WTC11 (cell line): Measurements from ENCODE around the gene NFIA. TPM values are rescaled to one million over a fixed set of nuclear protein-coding genes. Genes with fewer than 3 reads are reported as not detected.

ENCODE experiments used
- ATAC-seq: fragments of 200-7000 bp; cut with Tn5 transposase; 2 replicates; pipeline ENCODE4 v1.10.0; 2021; ENCODE audit warnings: mild to moderate bottlenecking, moderate library complexity
- CTCF ChIA-PET: fragments of 300-600 bp; sonication (Branson Sonifier 250); formaldehyde crosslinking; loops from one replicate; lab custom pipeline; 2021; ENCODE audit warnings: antibody characterized with exemption; lab: Charles Lee
- POLR2A ChIA-PET: fragments of 350-600 bp; sonication (Branson Sonifier 250); formaldehyde crosslinking; loops from one replicate; lab custom pipeline; 2021; ENCODE audit warnings: antibody characterized with exemption; lab: Charles Lee
- DNase-seq: peaks from one replicate; pipeline ENCODE4 v3.0.0; 2021; ENCODE audit warnings: low spot score
- H3K27ac Mint-ChIP-seq: 2 replicates; pipeline ENCODE4 v1.8.0; 2021; ENCODE audit warnings: mixed read lengths
- H3K27me3 Mint-ChIP-seq: 2 replicates; pipeline ENCODE4 v1.8.0; 2021; ENCODE audit warnings: low read depth, mild to moderate bottlenecking, moderate library complexity, mixed read lengths
- H3K36me3 Mint-ChIP-seq: 2 replicates; pipeline ENCODE4 v1.8.0; 2021; ENCODE audit warnings: mixed read lengths
- H3K4me1 Mint-ChIP-seq: 2 replicates; pipeline ENCODE4 v1.8.0; 2022; ENCODE audit warnings: mixed read lengths
- H3K4me3 Mint-ChIP-seq: 2 replicates; pipeline ENCODE4 v1.8.0; 2021; ENCODE audit warnings: mild to moderate bottlenecking, moderate library complexity, mixed read lengths
- H3K9me3 Mint-ChIP-seq: 2 replicates; pipeline ENCODE4 v1.8.0; 2021; ENCODE audit warnings: mixed read lengths
- E2F5 ChIP-seq: sonication (generic); formaldehyde crosslinking; IDR thresholded peaks from 2 replicates; pipeline ENCODE4 v1.8.1; 2022; ENCODE audit warnings: mild to moderate bottlenecking, moderate library complexity, missing genetic modification reagents
- FOXP4 ChIP-seq: sonication (generic); formaldehyde crosslinking; IDR thresholded peaks from 2 replicates; pipeline ENCODE4 v1.8.0; 2022; ENCODE audit warnings: mild to moderate bottlenecking, missing genetic modification reagents
- HMGA2 ChIP-seq: fragments of 250-450 bp; sonication (Bioruptor Pico); IDR thresholded peaks from 2 replicates; pipeline ENCODE4 v1.4.0; 2021; ENCODE audit warnings: mild to moderate bottlenecking, moderate library complexity
- IRF2 ChIP-seq: sonication (generic); formaldehyde crosslinking; IDR thresholded peaks from 2 replicates; pipeline ENCODE4 v1.8.0; 2022; ENCODE audit warnings: low read depth, missing genetic modification reagents, borderline replicate concordance
- NFE2L1 ChIP-seq: sonication (generic); formaldehyde crosslinking; IDR thresholded peaks from 2 replicates; pipeline ENCODE4 v1.8.1; 2023; ENCODE audit warnings: missing genetic modification reagents
- NR3C1 ChIP-seq: sonication (generic); formaldehyde crosslinking; conservative IDR thresholded peaks from 2 replicates; pipeline ENCODE4 v1.8.1; 2023; ENCODE audit warnings: low read depth, mild to moderate bottlenecking, missing genetic modification reagents
- RELA ChIP-seq: sonication (generic); formaldehyde crosslinking; IDR thresholded peaks from 2 replicates; pipeline ENCODE4 v1.8.1; 2022; ENCODE audit warnings: missing genetic modification reagents, mild to moderate bottlenecking, borderline replicate concordance
- SMAD4 ChIP-seq: sonication (generic); formaldehyde crosslinking; IDR thresholded peaks from 2 replicates; pipeline ENCODE4 v1.8.0; 2022; ENCODE audit warnings: mild to moderate bottlenecking, missing genetic modification reagents
- SOX15 ChIP-seq: fragments of 250-450 bp; sonication (Bioruptor Pico); IDR thresholded peaks from 2 replicates; pipeline ENCODE4 v1.9.0; 2021; ENCODE audit warnings: mild to moderate bottlenecking
- TCF7 ChIP-seq: sonication (generic); formaldehyde crosslinking; IDR thresholded peaks from 2 replicates; pipeline ENCODE4 v1.8.0; 2022; ENCODE audit warnings: mild to moderate bottlenecking, low read depth, missing genetic modification reagents, moderate library complexity
- ZBTB21 ChIP-seq: sonication (generic); formaldehyde crosslinking; IDR thresholded peaks from 2 replicates; pipeline ENCODE4 v1.8.1; 2023; ENCODE audit warnings: mild to moderate bottlenecking, missing genetic modification reagents, borderline replicate concordance
- ZNF121 ChIP-seq: sonication (generic); formaldehyde crosslinking; IDR thresholded peaks from 2 replicates; pipeline ENCODE4 v1.8.0; 2023; ENCODE audit warnings: missing genetic modification reagents
- ZNF219 ChIP-seq: sonication (generic); formaldehyde crosslinking; IDR thresholded peaks from 2 replicates; pipeline ENCODE4 v1.8.0; 2023; ENCODE audit warnings: missing genetic modification reagents, mild to moderate bottlenecking, borderline replicate concordance
- ZNF263 ChIP-seq: sonication (generic); formaldehyde crosslinking; IDR thresholded peaks from 2 replicates; pipeline ENCODE4 v1.8.1; 2022; ENCODE audit warnings: low read depth, mild to moderate bottlenecking, moderate library complexity, missing genetic modification reagents
- ZNF317 ChIP-seq: sonication (generic); formaldehyde crosslinking; IDR thresholded peaks from 2 replicates; pipeline ENCODE4 v1.8.1; 2023; ENCODE audit warnings: low read depth, mild to moderate bottlenecking, moderate library complexity, missing genetic modification reagents, borderline replicate concordance
- ZNF512 ChIP-seq: sonication (generic); formaldehyde crosslinking; IDR thresholded peaks from 2 replicates; pipeline ENCODE4 v1.8.1; 2022; ENCODE audit warnings: missing genetic modification reagents, borderline replicate concordance
- ZNF532 ChIP-seq: fragments of 250-450 bp; sonication (Bioruptor Pico); IDR thresholded peaks from 2 replicates; pipeline ENCODE4 v1.9.0; 2021; ENCODE audit warnings: mild to moderate bottlenecking, borderline replicate concordance
- total RNA-seq: library from RNA; stranded (reverse); gene quantifications from 3 replicates; pipeline ENCODE4 v1.2.3, GENCODE V29; 2021

NFIA gene
- total RNA-seq, 1 experiment from 2014 or later: 16.7 TPM

- Mint-ChIP-seq H3K27ac (peak overlapping the region; percentile 9; the same call in 1 of the 2 replicates), H3K4me3 (no peak overlapping the region), H3K36me3 (peaks cover 3% of the 10 kb centered on the region), H3K4me1 (peaks cover 72% of the 10 kb centered on the region), H3K9me3 (peaks cover 3% of the 10 kb centered on the region), H3K27me3 (no peaks in the 10 kb centered on the region)
- no peak for DNase-seq
- ChIA-PET CTCF (no interaction called here), POLR2A (no interaction called here)
- TF ChIP-seq HMGA2 (CRISPR knock-in tag): no peak
- no peak for ATAC-seq
Observed at GRCh38 chr1:61240878-61241277, 158.5 kb downstream of the NFIA start.

- Mint-ChIP-seq H3K36me3 (peaks cover 9% of the 10 kb centered on the region), H3K4me1 (peaks cover 66% of the 10 kb centered on the region), H3K4me3 (no peak overlapping the region), H3K27me3 (no peaks in the 10 kb centered on the region), H3K27ac (no peak overlapping the region; the same call in 1 of the 2 replicates), H3K9me3 (peaks cover 9% of the 10 kb centered on the region)
- POLR2A ChIA-PET: no interaction called here
- no peak for TF ChIP-seq E2F5 (CRISPR knock-in tag)
- no peak for TF ChIP-seq IRF2 (CRISPR knock-in tag)
- no peak for TF ChIP-seq NFE2L1 (CRISPR knock-in tag)
- no peak for TF ChIP-seq RELA
- TF ChIP-seq ZNF263 (CRISPR knock-in tag): no peak
- no peak for TF ChIP-seq ZNF317 (CRISPR knock-in tag)
- no peak for TF ChIP-seq SOX15 (CRISPR knock-in tag)
- no peak for TF ChIP-seq FOXP4
- no peak for TF ChIP-seq SMAD4
- no peak for TF ChIP-seq ZNF219 (CRISPR knock-in tag)
- TF ChIP-seq ZBTB21 (CRISPR knock-in tag): no peak
- TF ChIP-seq ZNF121 (CRISPR knock-in tag): no peak
- no peak for TF ChIP-seq ZNF532
- TF ChIP-seq NR3C1 (CRISPR knock-in tag): no peak
- no peak for TF ChIP-seq TCF7 (CRISPR knock-in tag)
- TF ChIP-seq ZNF512: no peak
- CTCF ChIA-PET: no interaction called here
- ATAC-seq: no peak
- no peak for DNase-seq
Observed at GRCh38 chr1:61241411-61241838, 159.1 kb downstream of the NFIA start.
